ENCODE data around the gene SNRPA.

DNA sequence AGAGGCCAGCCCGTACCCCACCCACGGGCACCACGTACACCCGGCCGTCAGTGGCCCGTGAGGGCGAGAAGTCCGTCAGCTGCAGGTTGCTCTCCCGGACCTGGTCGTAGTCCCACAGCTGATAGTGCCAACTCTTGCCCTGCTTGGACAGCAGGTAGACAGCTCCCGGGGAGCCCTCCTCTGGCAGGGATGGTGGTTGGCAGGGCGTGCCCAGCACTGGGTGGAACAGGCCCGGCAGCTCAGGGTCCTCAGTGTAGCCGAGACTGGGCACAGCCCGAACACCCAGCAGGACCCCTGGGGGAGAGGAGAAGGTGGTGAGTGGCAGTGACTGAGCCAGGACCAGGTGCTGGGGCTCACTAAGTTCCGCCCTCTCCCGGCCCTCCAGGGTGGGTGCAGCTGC is 8.5 kb upstream of the SNRPA start:
- TF ChIP-seq, protein P1, sequence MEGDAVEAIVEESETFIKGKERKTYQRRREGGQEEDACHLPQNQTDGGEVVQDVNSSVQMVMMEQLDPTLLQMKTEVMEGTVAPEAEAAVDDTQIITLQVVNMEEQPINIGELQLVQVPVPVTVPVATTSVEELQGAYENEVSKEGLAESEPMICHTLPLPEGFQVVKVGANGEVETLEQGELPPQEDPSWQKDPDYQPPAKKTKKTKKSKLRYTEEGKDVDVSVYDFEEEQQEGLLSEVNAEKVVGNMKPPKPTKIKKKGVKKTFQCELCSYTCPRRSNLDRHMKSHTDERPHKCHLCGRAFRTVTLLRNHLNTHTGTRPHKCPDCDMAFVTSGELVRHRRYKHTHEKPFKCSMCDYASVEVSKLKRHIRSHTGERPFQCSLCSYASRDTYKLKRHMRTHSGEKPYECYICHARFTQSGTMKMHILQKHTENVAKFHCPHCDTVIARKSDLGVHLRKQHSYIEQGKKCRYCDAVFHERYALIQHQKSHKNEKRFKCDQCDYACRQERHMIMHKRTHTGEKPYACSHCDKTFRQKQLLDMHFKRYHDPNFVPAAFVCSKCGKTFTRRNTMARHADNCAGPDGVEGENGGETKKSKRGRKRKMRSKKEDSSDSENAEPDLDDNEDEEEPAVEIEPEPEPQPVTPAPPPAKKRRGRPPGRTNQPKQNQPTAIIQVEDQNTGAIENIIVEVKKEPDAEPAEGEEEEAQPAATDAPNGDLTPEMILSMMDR (conservative IDR thresholded peaks at IDR 0.05), result no peak
- TF ChIP-seq EZH2 (IDR thresholded peaks at IDR 0.05; ENCODE audit: low read depth), result no peak
